Gastroesophageal sphincter (tissue), 3 donors: ENCODE measurements around the gene AHSA1.

Source experiments
- CTCF ChIP-seq, 4 experiments: fragments of 200-600 bp in 2 of 4; fragments of 450-650 bp in 2 of 4; sonication (generic) in 1 of 4; IDR thresholded peaks; one replicate each; pipeline ENCODE4 v1.5.1; 2017 to 2019; ENCODE audit warnings: antibody characterized with exemption in 4 of 4, mild to moderate bottlenecking in 2 of 4, moderate library complexity in 2 of 4
- EP300 ChIP-seq: sonication (generic); formaldehyde crosslinking; IDR thresholded peaks from one replicate; pipeline ENCODE4 v1.6.1; 2017; ENCODE audit warnings: antibody characterized with exemption, mild to moderate bottlenecking
- POLR2A ChIP-seq, 2 donors: fragments of 450-650 bp; IDR thresholded peaks; one replicate each; pipeline ENCODE4 v1.6.1; 2017; ENCODE audit warnings: antibody characterized with exemption in 2 of 2, mild to moderate bottlenecking in 2 of 2, moderate library complexity in 1 of 2
- POLR2AphosphoS5 ChIP-seq: sonication (generic); formaldehyde crosslinking; IDR thresholded peaks from one replicate; pipeline ENCODE4 v1.6.1; 2017; ENCODE audit warnings: antibody characterized with exemption

GRCh38 chr14:77489041-77489440 is 31.1 kb downstream of the AHSA1 start:
- TF ChIP-seq CTCF (IDR thresholded peaks at IDR 0.05) (no peak), POLR2A (IDR thresholded peaks at IDR 0.05) (no peak), POLR2AphosphoS5 (no peak), EP300 (no peak)
